ENCODE measurements around the gene PLCH1. TPM values are rescaled to one million over a fixed set of nuclear protein-coding genes. Genes with fewer than 3 reads are reported as not detected.

The PLCH1 gene
- total and polyA plus RNA-seq, 9 of the 15 experiments (the other 6 are each of a cell fraction or from before 2014, with no cell fraction given) = 0.17 to 0.62 (median 0.40) TPM

DNA sequence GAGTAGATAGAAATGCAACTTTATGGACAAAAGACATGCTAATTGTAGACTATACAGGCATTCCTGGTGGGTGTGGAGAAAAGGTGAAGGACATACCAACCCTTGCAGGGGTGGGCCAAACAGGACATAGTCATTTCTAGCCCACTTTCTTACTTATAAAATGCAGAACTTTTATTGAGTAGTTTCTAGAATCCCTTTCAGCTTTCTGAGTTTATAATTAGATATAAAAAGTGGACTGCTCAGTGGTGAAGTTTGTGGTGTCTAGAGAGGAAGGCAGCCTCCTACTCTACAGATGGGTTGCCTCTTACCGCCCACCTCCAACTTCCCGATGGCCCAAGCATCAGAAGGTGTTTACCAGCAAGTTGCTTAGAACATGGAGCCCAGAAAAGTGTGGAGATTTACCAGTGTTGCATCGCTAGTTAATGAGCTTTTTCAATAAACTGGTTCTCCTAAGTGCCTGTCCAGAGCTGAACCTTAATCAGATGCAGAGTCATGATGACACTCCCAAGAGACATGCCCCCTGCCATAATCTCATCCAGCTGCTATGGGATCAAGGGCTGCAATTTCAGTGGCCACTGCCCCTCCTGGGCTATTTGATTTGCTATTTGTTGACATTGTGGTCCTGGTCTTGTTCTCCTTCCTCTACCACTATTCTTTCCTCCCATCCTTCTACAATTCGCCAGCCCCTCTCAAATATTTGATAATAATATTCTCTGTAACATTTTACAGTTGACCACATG is 373.9 kb downstream of the PLCH1 start (continued):
- TF ChIP-seq, protein P1, sequence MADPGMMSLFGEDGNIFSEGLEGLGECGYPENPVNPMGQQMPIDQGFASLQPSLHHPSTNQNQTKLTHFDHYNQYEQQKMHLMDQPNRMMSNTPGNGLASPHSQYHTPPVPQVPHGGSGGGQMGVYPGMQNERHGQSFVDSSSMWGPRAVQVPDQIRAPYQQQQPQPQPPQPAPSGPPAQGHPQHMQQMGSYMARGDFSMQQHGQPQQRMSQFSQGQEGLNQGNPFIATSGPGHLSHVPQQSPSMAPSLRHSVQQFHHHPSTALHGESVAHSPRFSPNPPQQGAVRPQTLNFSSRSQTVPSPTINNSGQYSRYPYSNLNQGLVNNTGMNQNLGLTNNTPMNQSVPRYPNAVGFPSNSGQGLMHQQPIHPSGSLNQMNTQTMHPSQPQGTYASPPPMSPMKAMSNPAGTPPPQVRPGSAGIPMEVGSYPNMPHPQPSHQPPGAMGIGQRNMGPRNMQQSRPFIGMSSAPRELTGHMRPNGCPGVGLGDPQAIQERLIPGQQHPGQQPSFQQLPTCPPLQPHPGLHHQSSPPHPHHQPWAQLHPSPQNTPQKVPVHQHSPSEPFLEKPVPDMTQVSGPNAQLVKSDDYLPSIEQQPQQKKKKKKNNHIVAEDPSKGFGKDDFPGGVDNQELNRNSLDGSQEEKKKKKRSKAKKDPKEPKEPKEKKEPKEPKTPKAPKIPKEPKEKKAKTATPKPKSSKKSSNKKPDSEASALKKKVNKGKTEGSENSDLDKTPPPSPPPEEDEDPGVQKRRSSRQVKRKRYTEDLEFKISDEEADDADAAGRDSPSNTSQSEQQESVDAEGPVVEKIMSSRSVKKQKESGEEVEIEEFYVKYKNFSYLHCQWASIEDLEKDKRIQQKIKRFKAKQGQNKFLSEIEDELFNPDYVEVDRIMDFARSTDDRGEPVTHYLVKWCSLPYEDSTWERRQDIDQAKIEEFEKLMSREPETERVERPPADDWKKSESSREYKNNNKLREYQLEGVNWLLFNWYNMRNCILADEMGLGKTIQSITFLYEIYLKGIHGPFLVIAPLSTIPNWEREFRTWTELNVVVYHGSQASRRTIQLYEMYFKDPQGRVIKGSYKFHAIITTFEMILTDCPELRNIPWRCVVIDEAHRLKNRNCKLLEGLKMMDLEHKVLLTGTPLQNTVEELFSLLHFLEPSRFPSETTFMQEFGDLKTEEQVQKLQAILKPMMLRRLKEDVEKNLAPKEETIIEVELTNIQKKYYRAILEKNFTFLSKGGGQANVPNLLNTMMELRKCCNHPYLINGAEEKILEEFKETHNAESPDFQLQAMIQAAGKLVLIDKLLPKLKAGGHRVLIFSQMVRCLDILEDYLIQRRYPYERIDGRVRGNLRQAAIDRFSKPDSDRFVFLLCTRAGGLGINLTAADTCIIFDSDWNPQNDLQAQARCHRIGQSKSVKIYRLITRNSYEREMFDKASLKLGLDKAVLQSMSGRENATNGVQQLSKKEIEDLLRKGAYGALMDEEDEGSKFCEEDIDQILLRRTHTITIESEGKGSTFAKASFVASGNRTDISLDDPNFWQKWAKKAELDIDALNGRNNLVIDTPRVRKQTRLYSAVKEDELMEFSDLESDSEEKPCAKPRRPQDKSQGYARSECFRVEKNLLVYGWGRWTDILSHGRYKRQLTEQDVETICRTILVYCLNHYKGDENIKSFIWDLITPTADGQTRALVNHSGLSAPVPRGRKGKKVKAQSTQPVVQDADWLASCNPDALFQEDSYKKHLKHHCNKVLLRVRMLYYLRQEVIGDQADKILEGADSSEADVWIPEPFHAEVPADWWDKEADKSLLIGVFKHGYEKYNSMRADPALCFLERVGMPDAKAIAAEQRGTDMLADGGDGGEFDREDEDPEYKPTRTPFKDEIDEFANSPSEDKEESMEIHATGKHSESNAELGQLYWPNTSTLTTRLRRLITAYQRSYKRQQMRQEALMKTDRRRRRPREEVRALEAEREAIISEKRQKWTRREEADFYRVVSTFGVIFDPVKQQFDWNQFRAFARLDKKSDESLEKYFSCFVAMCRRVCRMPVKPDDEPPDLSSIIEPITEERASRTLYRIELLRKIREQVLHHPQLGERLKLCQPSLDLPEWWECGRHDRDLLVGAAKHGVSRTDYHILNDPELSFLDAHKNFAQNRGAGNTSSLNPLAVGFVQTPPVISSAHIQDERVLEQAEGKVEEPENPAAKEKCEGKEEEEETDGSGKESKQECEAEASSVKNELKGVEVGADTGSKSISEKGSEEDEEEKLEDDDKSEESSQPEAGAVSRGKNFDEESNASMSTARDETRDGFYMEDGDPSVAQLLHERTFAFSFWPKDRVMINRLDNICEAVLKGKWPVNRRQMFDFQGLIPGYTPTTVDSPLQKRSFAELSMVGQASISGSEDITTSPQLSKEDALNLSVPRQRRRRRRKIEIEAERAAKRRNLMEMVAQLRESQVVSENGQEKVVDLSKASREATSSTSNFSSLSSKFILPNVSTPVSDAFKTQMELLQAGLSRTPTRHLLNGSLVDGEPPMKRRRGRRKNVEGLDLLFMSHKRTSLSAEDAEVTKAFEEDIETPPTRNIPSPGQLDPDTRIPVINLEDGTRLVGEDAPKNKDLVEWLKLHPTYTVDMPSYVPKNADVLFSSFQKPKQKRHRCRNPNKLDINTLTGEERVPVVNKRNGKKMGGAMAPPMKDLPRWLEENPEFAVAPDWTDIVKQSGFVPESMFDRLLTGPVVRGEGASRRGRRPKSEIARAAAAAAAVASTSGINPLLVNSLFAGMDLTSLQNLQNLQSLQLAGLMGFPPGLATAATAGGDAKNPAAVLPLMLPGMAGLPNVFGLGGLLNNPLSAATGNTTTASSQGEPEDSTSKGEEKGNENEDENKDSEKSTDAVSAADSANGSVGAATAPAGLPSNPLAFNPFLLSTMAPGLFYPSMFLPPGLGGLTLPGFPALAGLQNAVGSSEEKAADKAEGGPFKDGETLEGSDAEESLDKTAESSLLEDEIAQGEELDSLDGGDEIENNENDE (IDR thresholded peaks at IDR 0.05; ENCODE audit: low read depth, low read length) = no peak
- TF ChIP-seq ZC3H8 (IDR thresholded peaks at IDR 0.05) (no peak), COPS2 (conservative IDR thresholded peaks at IDR 0.05) (no peak), ZSCAN29 (IDR thresholded peaks at IDR 0.05) (no peak), ZSCAN32 (CRISPR knock-in tag; IDR thresholded peaks at IDR 0.05) (no peak), IFI16 (CRISPR knock-in tag; IDR thresholded peaks at IDR 0.05) (no peak), EWSR1 (IDR thresholded peaks at IDR 0.05; ENCODE audit: borderline replicate concordance, low read depth, partially characterized antibody) (no peak), SAP30 (IDR thresholded peaks at IDR 0.05; ENCODE audit: borderline replicate concordance, insufficient read depth, low read depth, low read length, poor library complexity, severe bottlenecking) (no peak), L3MBTL2 (IDR thresholded peaks at IDR 0.05) (0 out of 2 replicates have a peak, but pooled peaks have one; percentile 16)
- TF ChIP-seq, protein P2, sequence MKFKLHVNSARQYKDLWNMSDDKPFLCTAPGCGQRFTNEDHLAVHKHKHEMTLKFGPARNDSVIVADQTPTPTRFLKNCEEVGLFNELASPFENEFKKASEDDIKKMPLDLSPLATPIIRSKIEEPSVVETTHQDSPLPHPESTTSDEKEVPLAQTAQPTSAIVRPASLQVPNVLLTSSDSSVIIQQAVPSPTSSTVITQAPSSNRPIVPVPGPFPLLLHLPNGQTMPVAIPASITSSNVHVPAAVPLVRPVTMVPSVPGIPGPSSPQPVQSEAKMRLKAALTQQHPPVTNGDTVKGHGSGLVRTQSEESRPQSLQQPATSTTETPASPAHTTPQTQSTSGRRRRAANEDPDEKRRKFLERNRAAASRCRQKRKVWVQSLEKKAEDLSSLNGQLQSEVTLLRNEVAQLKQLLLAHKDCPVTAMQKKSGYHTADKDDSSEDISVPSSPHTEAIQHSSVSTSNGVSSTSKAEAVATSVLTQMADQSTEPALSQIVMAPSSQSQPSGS (CRISPR knock-in tag; IDR thresholded peaks at IDR 0.05) = no peak
- TF ChIP-seq, protein P3, sequence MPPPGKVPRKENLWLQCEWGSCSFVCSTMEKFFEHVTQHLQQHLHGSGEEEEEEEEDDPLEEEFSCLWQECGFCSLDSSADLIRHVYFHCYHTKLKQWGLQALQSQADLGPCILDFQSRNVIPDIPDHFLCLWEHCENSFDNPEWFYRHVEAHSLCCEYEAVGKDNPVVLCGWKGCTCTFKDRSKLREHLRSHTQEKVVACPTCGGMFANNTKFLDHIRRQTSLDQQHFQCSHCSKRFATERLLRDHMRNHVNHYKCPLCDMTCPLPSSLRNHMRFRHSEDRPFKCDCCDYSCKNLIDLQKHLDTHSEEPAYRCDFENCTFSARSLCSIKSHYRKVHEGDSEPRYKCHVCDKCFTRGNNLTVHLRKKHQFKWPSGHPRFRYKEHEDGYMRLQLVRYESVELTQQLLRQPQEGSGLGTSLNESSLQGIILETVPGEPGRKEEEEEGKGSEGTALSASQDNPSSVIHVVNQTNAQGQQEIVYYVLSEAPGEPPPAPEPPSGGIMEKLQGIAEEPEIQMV (tag; conservative IDR thresholded peaks at IDR 0.05; ENCODE audit: low read depth) = no peak
- TF ChIP-seq, protein P4, sequence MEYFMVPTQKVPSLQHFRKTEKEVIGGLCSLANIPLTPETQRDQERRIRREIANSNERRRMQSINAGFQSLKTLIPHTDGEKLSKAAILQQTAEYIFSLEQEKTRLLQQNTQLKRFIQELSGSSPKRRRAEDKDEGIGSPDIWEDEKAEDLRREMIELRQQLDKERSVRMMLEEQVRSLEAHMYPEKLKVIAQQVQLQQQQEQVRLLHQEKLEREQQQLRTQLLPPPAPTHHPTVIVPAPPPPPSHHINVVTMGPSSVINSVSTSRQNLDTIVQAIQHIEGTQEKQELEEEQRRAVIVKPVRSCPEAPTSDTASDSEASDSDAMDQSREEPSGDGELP (CRISPR knock-in tag; IDR thresholded peaks at IDR 0.05; ENCODE audit: borderline replicate concordance) = 0 out of 2 replicates have a peak, but pooled peaks have one; percentile 30

Data from K562 (cell line).